Measurements from ENCODE around the gene PDCD2L. TPM values are rescaled to one million over a fixed set of nuclear protein-coding genes. Genes with fewer than 3 reads are reported as not detected.
A peak's percentile ranks its signal among the peaks of the same experiment; 100 is the strongest.

Gene PDCD2L
- total and polyA plus RNA-seq, 2 experiments from 2014 or later = 6.3 to 9.8 TPM

GRCh38 chr19:34431681-34432402 is 27.6 kb downstream of the PDCD2L start:
- peaks cover 52% of the 10 kb centered on the region for H4K20me1 ChIP-seq (ENCODE audit: insufficient read depth, poor library complexity, severe bottlenecking)
- H3K9me3 ChIP-seq (ENCODE audit: low read depth) = no peaks in the 10 kb centered on the region
- H3K79me2 ChIP-seq = peaks cover 84% of the 10 kb centered on the region
- no peak overlapping the region for H3K4me3 ChIP-seq
- H3K27me3 ChIP-seq = no peaks in the 10 kb centered on the region
- peaks cover 18% of the 10 kb centered on the region for H3K4me1 ChIP-seq (ENCODE audit: insufficient read depth)
- 73% methylated on average over 2 of the region's 2 CpGs for WGBS (ENCODE audit: low lambda C conversion rate, missing lambda C conversion rate)
- TF ChIP-seq EZH2 (IDR thresholded peaks at IDR 0.05; ENCODE audit: borderline replicate concordance) (no peak), EZH2phosphoT487 (IDR thresholded peaks at IDR 0.05; ENCODE audit: low read depth, severe bottlenecking, unreplicated experiment) (no peak), CTCF (IDR thresholded peaks at IDR 0.05; ENCODE audit: poor library complexity) (no peak)
- H3K4me2 ChIP-seq = peak overlapping the region; percentile 91
- no peak overlapping the region for H2AFZ ChIP-seq
- H3K9me2 ChIP-seq (replicated peaks; ENCODE audit: insufficient read depth) = no peaks in the 10 kb centered on the region
- no peak overlapping the region for H3K27ac ChIP-seq
- no peak for DNase-seq (ENCODE audit: low spot score)
- H3K36me3 ChIP-seq (replicated peaks; ENCODE audit: insufficient read depth, low read depth) = no peaks in the 10 kb centered on the region

- WGBS (ENCODE audit: low lambda C conversion rate, missing lambda C conversion rate) = 92% methylated on average over 5 of the region's 5 CpGs
- no peak overlapping the region for H3K4me2 ChIP-seq
- H3K36me3 ChIP-seq (replicated peaks; ENCODE audit: insufficient read depth, low read depth) = no peaks in the 10 kb centered on the region
- peaks cover 52% of the 10 kb centered on the region for H4K20me1 ChIP-seq (ENCODE audit: insufficient read depth, poor library complexity, severe bottlenecking)
- H2AFZ ChIP-seq = no peak overlapping the region
- DNase-seq (ENCODE audit: low spot score) = no peak
- no peak for TF ChIP-seq EZH2 (IDR thresholded peaks at IDR 0.05; ENCODE audit: borderline replicate concordance)
- no peaks in the 10 kb centered on the region for H3K9me2 ChIP-seq (replicated peaks; ENCODE audit: insufficient read depth)
- H3K4me1 ChIP-seq (ENCODE audit: insufficient read depth) = peaks cover 18% of the 10 kb centered on the region
- no peak overlapping the region for H3K4me3 ChIP-seq
- H3K27ac ChIP-seq = no peak overlapping the region
- no peaks in the 10 kb centered on the region for H3K9me3 ChIP-seq (ENCODE audit: low read depth)
- no peaks in the 10 kb centered on the region for H3K27me3 ChIP-seq
- H3K79me2 ChIP-seq = peaks cover 93% of the 10 kb centered on the region
These were observed 28.6 kb downstream of the PDCD2L start for GRCh38 chr19:34432797-34433196.

GRCh38 chr19:34436716-34437115 is 32.5 kb downstream of the PDCD2L start:
- H3K9me3 ChIP-seq (ENCODE audit: low read depth) = no peaks in the 10 kb centered on the region
- peaks cover 90% of the 10 kb centered on the region for H3K79me2 ChIP-seq
- no peaks in the 10 kb centered on the region for H3K36me3 ChIP-seq (replicated peaks; ENCODE audit: insufficient read depth, low read depth)
- no peak overlapping the region for H2AFZ ChIP-seq
- DNase-seq (ENCODE audit: low spot score) = no peak
- peaks cover 27% of the 10 kb centered on the region for H4K20me1 ChIP-seq (ENCODE audit: insufficient read depth, poor library complexity, severe bottlenecking)
- H3K4me1 ChIP-seq (ENCODE audit: insufficient read depth) = no peaks in the 10 kb centered on the region
- H3K4me3 ChIP-seq = no peak overlapping the region
- H3K27ac ChIP-seq = no peak overlapping the region
- no peak overlapping the region for H3K4me2 ChIP-seq
- 98% methylated on average over 3 of the region's 3 CpGs for WGBS (ENCODE audit: low lambda C conversion rate, missing lambda C conversion rate)
- no peaks in the 10 kb centered on the region for H3K27me3 ChIP-seq
- no peaks in the 10 kb centered on the region for H3K9me2 ChIP-seq (replicated peaks; ENCODE audit: insufficient read depth)
- TF ChIP-seq EZH2phosphoT487 (IDR thresholded peaks at IDR 0.05; ENCODE audit: low read depth, severe bottlenecking, unreplicated experiment) = no peak
- no peak for TF ChIP-seq CTCF (IDR thresholded peaks at IDR 0.05; ENCODE audit: poor library complexity)
- no peak for TF ChIP-seq EZH2 (IDR thresholded peaks at IDR 0.05; ENCODE audit: borderline replicate concordance)

- TF ChIP-seq CTCF (IDR thresholded peaks at IDR 0.05; ENCODE audit: poor library complexity) = no peak
- no peak for TF ChIP-seq EZH2 (IDR thresholded peaks at IDR 0.05; ENCODE audit: borderline replicate concordance)
- TF ChIP-seq EZH2phosphoT487 (IDR thresholded peaks at IDR 0.05; ENCODE audit: low read depth, severe bottlenecking, unreplicated experiment) = no peak
- no peaks in the 10 kb centered on the region for H3K27me3 ChIP-seq
- no peaks in the 10 kb centered on the region for H3K9me3 ChIP-seq (ENCODE audit: low read depth)
- H3K9me2 ChIP-seq (replicated peaks; ENCODE audit: insufficient read depth) = no peaks in the 10 kb centered on the region
- peaks cover 4% of the 10 kb centered on the region for H3K36me3 ChIP-seq (replicated peaks; ENCODE audit: insufficient read depth, low read depth)
- no peak overlapping the region for H3K4me3 ChIP-seq
- no peak for DNase-seq (ENCODE audit: low spot score)
- peaks cover 4% of the 10 kb centered on the region for H3K79me2 ChIP-seq
- no peak overlapping the region for H2AFZ ChIP-seq
- no peak overlapping the region for H3K27ac ChIP-seq
- 100% methylated on average over 3 of the region's 3 CpGs for WGBS (ENCODE audit: low lambda C conversion rate, missing lambda C conversion rate)
- H4K20me1 ChIP-seq (ENCODE audit: insufficient read depth, poor library complexity, severe bottlenecking) = no peaks in the 10 kb centered on the region
- H3K4me1 ChIP-seq (ENCODE audit: insufficient read depth) = no peaks in the 10 kb centered on the region
- no peak overlapping the region for H3K4me2 ChIP-seq
These were observed 44.0 kb downstream of the PDCD2L start for GRCh38 chr19:34448191-34448590.

Measured in hepatocyte (in vitro differentiated cells).